Measurements from ENCODE around the gene PARP12. TPM values are rescaled to one million over a fixed set of nuclear protein-coding genes. Genes with fewer than 3 reads are reported as not detected.
A peak's percentile ranks its signal among the peaks of the same experiment; 100 is the strongest.

The PARP12 gene
- total RNA-seq, 1 donor from 2014 or later = 9.2 TPM

DNA sequence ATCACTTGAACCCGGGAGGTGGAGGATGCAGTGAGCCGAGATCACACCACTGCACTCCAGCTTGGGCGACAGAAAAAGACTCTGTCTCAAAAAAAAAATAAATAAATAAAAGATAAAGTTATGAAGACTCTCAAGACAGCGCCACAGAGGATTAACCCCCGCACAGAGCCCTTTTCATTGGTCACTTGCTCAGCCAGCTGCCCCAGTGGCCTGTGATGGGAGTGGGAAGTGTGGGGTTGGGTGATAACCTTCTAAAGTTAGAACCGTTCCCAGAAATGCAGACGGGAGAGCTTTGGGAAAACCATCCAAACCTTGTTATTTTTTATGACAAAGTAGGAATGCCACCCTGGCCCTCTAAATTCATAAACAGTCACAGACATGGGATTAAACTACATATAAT, 57.4 kb downstream of the PARP12 start:
- Histone ChIP-seq H3K36me3 (ENCODE audit: control insufficient read depth, insufficient read depth, low read length) (no peaks in the 10 kb centered on the region), H3K4me3 (ENCODE audit: low read depth, low read length) (no peak overlapping the region), H3K27me3 (ENCODE audit: control insufficient read depth, insufficient read depth, low read length) (no peaks in the 10 kb centered on the region)
- TF ChIP-seq, protein P1, sequence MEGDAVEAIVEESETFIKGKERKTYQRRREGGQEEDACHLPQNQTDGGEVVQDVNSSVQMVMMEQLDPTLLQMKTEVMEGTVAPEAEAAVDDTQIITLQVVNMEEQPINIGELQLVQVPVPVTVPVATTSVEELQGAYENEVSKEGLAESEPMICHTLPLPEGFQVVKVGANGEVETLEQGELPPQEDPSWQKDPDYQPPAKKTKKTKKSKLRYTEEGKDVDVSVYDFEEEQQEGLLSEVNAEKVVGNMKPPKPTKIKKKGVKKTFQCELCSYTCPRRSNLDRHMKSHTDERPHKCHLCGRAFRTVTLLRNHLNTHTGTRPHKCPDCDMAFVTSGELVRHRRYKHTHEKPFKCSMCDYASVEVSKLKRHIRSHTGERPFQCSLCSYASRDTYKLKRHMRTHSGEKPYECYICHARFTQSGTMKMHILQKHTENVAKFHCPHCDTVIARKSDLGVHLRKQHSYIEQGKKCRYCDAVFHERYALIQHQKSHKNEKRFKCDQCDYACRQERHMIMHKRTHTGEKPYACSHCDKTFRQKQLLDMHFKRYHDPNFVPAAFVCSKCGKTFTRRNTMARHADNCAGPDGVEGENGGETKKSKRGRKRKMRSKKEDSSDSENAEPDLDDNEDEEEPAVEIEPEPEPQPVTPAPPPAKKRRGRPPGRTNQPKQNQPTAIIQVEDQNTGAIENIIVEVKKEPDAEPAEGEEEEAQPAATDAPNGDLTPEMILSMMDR (IDR thresholded peaks at IDR 0.05; ENCODE audit: insufficient read depth, low read length, severe bottlenecking) = no peak
- DNase-seq (ENCODE audit: low read depth) (no peak), FAIRE-seq (no peak)

DNA sequence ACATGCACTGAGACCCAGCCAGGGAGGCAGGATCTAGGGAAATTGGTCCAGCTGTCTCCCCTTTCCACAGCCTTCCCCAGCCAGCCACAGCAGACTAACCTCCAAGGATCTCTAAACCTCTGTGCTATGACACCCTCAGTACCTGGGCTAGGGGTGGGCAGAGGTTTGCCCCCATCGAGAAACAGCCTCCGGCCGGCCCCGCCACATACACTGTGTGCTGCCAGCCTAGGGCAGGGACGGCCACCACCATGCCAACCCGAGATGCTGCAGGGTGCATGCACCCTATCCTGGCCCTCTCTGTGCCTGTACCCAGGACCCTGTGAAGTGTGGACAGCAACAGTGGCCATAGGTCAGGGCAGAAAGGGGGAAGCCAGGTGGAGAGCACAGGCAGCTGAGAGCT, 58.1 kb downstream of the PARP12 start:
- no peaks in the 10 kb centered on the region for H3K27me3 ChIP-seq (ENCODE audit: control insufficient read depth, insufficient read depth, low read length)
- FAIRE-seq (no peak), DNase-seq (ENCODE audit: low read depth) (no peak)
- H3K36me3 ChIP-seq (ENCODE audit: control insufficient read depth, insufficient read depth, low read length) = no peaks in the 10 kb centered on the region
- H3K4me3 ChIP-seq (ENCODE audit: low read depth, low read length) = no peak overlapping the region
- TF ChIP-seq, protein P1 (IDR thresholded peaks at IDR 0.05; ENCODE audit: insufficient read depth, low read length, severe bottlenecking) = no peak

DNA sequence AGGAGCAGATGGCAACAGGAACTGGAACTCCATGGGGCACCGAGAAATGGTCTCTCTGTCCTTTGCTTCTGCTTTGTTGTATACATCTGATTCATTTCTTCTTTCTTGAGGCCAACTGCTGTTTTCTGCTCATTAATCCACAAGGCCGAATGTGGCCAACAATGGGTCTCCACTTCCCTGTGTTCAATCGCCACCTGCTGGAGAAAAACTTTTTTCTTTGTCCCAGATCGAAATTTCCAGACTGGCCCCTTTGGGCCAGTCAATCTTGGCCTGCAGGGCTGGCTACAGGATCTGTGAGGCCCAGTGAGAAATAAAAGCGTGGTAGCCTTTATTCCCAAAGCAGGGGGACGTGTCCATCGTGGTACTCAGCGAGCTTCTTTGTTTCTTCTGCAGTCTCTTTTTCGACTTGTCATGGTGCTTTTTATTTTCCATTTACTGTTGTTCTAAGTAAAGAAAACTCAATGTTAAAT, 58.8 kb downstream of the PARP12 start:
- FAIRE-seq = no peak
- TF ChIP-seq, protein P1 (IDR thresholded peaks at IDR 0.05; ENCODE audit: insufficient read depth, low read length, severe bottlenecking) = peak; percentile 65
- no peaks in the 10 kb centered on the region for H3K36me3 ChIP-seq (ENCODE audit: control insufficient read depth, insufficient read depth, low read length)
- no peaks in the 10 kb centered on the region for H3K27me3 ChIP-seq (ENCODE audit: control insufficient read depth, insufficient read depth, low read length)
- peak; percentile 55 for DNase-seq (ENCODE audit: low read depth)
- H3K4me3 ChIP-seq (ENCODE audit: low read depth, low read length) = no peak overlapping the region

DNA sequence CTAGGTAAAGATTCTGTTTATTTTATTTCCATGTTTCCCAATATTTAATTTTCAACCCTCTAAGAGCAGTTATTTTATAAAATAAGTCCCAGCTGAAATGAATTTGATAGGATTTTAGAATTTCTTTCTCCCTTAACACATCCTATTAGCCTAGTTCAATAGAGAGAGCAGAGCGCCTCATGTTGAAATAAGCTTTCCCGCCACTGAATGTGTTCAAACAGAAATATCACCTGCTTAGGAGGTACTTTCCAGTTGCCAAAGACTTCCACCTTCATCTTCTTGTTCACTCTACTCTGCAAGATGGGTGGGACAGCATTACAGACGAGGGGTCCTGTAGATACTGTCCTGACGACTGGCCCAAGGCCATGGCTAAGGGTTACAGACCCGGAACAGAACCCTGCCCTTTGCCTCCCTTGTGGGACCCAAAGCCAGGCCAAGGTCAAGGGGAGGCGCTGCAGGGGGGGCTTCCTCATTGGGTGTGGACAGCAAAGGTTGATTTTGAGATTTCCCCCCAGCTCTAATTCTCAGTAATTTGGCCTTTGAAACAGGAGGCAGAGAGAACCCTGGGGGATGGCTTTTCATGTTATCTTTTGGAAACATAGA, 62.0 kb downstream of the PARP12 start:
- no peak for DNase-seq (ENCODE audit: low read depth)

DNA sequence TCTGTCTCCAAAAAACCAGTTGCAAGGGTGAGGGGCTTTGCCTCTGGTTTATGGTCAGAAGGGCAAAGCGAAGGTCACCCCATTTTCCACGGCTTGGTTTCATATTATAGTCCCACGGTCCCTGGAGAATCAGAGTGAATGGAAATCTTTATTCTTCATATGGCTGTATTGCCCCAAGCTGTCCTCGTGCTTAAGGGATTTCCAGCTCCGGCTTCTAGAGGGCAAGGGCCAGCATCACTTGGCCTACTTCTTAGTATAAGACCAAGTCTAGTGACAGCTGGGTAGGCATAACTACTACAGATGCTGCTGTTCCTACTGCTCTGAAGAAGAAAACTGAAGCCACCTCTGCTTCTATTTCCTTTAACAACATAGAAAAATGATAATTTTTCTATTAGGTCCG, 63.2 kb downstream of the PARP12 start:
- no peak overlapping the region for H3K4me3 ChIP-seq (ENCODE audit: low read depth, low read length)
- TF ChIP-seq, protein P1 (IDR thresholded peaks at IDR 0.05; ENCODE audit: insufficient read depth, low read length, severe bottlenecking) = no peak
- H3K27me3 ChIP-seq (ENCODE audit: control insufficient read depth, insufficient read depth, low read length) = no peaks in the 10 kb centered on the region
- DNase-seq (ENCODE audit: low read depth) (no peak), FAIRE-seq (no peak)
- H3K36me3 ChIP-seq (ENCODE audit: control insufficient read depth, insufficient read depth, low read length) = no peaks in the 10 kb centered on the region

More for the DNA sequence above, 62.0 kb downstream of the PARP12 start:
- Histone ChIP-seq H3K27me3 (ENCODE audit: control insufficient read depth, insufficient read depth, low read length) (no peaks in the 10 kb centered on the region), H3K4me3 (ENCODE audit: low read depth, low read length) (no peak overlapping the region), H3K36me3 (ENCODE audit: control insufficient read depth, insufficient read depth, low read length) (no peaks in the 10 kb centered on the region)
- TF ChIP-seq, protein P1 (IDR thresholded peaks at IDR 0.05; ENCODE audit: insufficient read depth, low read length, severe bottlenecking) = no peak
- FAIRE-seq = no peak

DNA sequence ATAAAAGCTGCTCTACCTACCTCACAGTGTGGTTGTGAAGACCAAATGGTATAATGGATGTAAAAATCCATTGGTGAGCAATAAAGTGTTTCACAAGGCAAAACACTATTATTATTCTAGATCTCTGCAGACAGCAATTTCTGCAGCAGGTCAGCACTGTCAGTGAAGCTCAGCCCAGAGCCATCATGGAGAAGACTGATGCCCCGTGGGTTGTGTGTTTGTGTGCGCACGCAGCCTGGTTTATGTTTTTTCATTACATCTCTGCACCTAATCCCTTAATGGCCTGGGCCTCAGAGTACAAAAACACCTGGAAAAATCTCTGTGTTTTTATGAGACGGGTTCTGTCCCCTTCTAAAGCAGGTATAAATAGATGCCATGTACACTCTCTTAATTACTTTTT, 64.2 kb downstream of the PARP12 start:
- DNase-seq (ENCODE audit: low read depth) (no peak), FAIRE-seq (no peak)
- TF ChIP-seq, protein P1 (IDR thresholded peaks at IDR 0.05; ENCODE audit: insufficient read depth, low read length, severe bottlenecking) = no peak
- Histone ChIP-seq H3K4me3 (ENCODE audit: low read depth, low read length) (no peak overlapping the region), H3K27me3 (ENCODE audit: control insufficient read depth, insufficient read depth, low read length) (no peaks in the 10 kb centered on the region), H3K36me3 (ENCODE audit: control insufficient read depth, insufficient read depth, low read length) (no peaks in the 10 kb centered on the region)

Data from bronchial epithelial cell (primary cell).